AG04449 (cell line): ENCODE measurements around the gene YTHDF1.

Source experiments
- CTCF ChIA-PET: fragments of 350-600 bp; formaldehyde crosslinking; extraction: SDS; loops from one replicate; lab custom pipeline; 2021; ENCODE audit warnings: antibody characterized with exemption; lab: Yijun Ruan, JAX
- POLR2A ChIA-PET: fragments of 400-600, 350-600 bp; formaldehyde crosslinking; extraction: SDS; loops from one replicate; lab custom pipeline; 2020; ENCODE audit warnings: antibody characterized with exemption, inconsistent platforms; lab: Yijun Ruan, JAX
- DNase-seq: peaks from one replicate; pipeline ENCODE4 v3.0.0-alpha.2; 2010; ENCODE audit warnings: low read depth, low spot score
- H3K4me3 ChIP-seq: 2 replicates; pipeline ENCODE4 v1.5.1; 2011; ENCODE audit warnings: low read depth, mild to moderate bottlenecking, control low read depth, low read length
- CTCF ChIP-seq: IDR thresholded peaks from one replicate; pipeline ENCODE4 v1.5.1; 2011; ENCODE audit warnings: mild to moderate bottlenecking, moderate library complexity, low read length, control low read depth, inconsistent platforms; ENCODE audit not compliant: insufficient read depth; ENCODE audit errors: missing control alignments

Gene YTHDF1

GRCh38 chr20:63150911-63151531 lies 64.9 kb downstream of the YTHDF1 start:
- no peak overlapping the region for H3K4me3 ChIP-seq
- DNase-seq: no peak
- no peak for TF ChIP-seq CTCF
- CTCF ChIA-PET: interaction anchor here (1.2 kb wide), 1 partner anchor 8 kb away, joined by 3 read pairs; no protein-coding TSS in a partner anchor
- POLR2A ChIA-PET: no interaction called here

GRCh38 chr20:63150391-63150898 lies 65.5 kb downstream of the YTHDF1 start:
- CTCF ChIA-PET: no interaction called here
- no peak for DNase-seq
- POLR2A ChIA-PET: no interaction called here

GRCh38 chr20:63149531-63150192 lies 66.3 kb downstream of the YTHDF1 start:
- H3K4me3 ChIP-seq: no peak overlapping the region
- DNase-seq: no peak
- TF ChIP-seq CTCF: no peak
- ChIA-PET POLR2A (no interaction called here), CTCF (no interaction called here)

More at GRCh38 chr20:63150391-63150898, 65.5 kb downstream of the YTHDF1 start:
- TF ChIP-seq CTCF: no peak
- H3K4me3 ChIP-seq: no peak overlapping the region

GRCh38 chr20:63148696-63149095 lies 67.2 kb downstream of the YTHDF1 start:
- CTCF ChIA-PET: interaction anchor here (1.1 kb wide), 1 partner anchor 19 kb away, joined by 3 read pairs; no protein-coding TSS in a partner anchor
- no peak for TF ChIP-seq CTCF
- no peak overlapping the region for H3K4me3 ChIP-seq
- DNase-seq: no peak
- POLR2A ChIA-PET: no interaction called here

- TF ChIP-seq CTCF: no peak
- CTCF ChIA-PET: interaction anchor here (1.1 kb wide), 1 partner anchor 20 kb away, joined by 3 read pairs; no protein-coding TSS in a partner anchor
- H3K4me3 ChIP-seq: no peak overlapping the region
- POLR2A ChIA-PET: no interaction called here
- DNase-seq: no peak
Measured at GRCh38 chr20:63147532-63147931, 68.4 kb downstream of the YTHDF1 start.
